ENCODE measurements around the gene LAGE3. TPM values are rescaled to one million over a fixed set of nuclear protein-coding genes. Genes with fewer than 3 reads are reported as not detected.

LAGE3 gene
- total and polyA plus RNA-seq, 4 donors: 10.3 to 32.0 (median 23.9) TPM

DNA sequence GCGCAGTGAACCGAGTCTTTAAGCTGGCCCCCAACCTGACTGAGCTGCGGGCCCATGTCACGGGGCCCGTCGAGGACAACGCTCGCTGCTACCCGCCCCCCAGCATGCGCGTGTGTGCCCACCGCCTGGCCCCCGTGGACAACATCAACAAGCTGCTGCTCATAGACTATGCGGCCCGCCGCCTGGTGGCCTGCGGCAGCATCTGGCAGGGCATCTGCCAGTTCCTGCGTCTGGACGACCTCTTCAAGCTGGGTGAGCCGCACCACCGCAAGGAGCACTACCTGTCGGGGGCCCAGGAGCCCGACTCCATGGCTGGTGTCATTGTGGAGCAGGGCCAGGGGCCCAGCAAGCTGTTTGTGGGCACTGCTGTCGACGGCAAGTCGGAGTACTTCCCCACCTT is 18.8 kb downstream of the LAGE3 start:
- Histone ChIP-seq H3K36me3 (ENCODE audit: control insufficient read depth in 4 of 4, insufficient read depth in 4 of 4, low read length in 4 of 4) (peaks cover 0 to 8% (median 3%) of the 10 kb centered on the region in 4 donors), H3K27me3 (ENCODE audit: control insufficient read depth in 3 of 3, insufficient read depth in 3 of 3, low read length in 2 of 3) (no peaks in the 10 kb centered on the region), H3K27ac (ENCODE audit: low read depth in 1 of 2, low read length in 1 of 2) (no peak overlapping the region), H3K4me3 (no peak overlapping the region), H3K9ac (ENCODE audit: insufficient read depth in 1 of 2, low read length in 2 of 2) (no peak overlapping the region), H3K4me1 (ENCODE audit: control insufficient read depth in 5 of 5, insufficient read depth in 5 of 5, low read length in 5 of 5) (peaks cover 0 to 10% (median 0%) of the 10 kb centered on the region in 5 donors), H3K9me3 (ENCODE audit: control insufficient read depth in 4 of 4, insufficient read depth in 3 of 4, low read length in 3 of 4) (no peaks in the 10 kb centered on the region)
- DNase-seq (no peak), ATAC-seq (ENCODE audit: insufficient read depth, low FRiP score) (no peak)
- TF ChIP-seq CTCF (IDR thresholded peaks at IDR 0.05; ENCODE audit: control extremely low read depth, extremely low read depth): no peak
- 90 to 91% methylated on average over 25 to 26 of the region's 26 CpGs for WGBS, 2 donors

DNA sequence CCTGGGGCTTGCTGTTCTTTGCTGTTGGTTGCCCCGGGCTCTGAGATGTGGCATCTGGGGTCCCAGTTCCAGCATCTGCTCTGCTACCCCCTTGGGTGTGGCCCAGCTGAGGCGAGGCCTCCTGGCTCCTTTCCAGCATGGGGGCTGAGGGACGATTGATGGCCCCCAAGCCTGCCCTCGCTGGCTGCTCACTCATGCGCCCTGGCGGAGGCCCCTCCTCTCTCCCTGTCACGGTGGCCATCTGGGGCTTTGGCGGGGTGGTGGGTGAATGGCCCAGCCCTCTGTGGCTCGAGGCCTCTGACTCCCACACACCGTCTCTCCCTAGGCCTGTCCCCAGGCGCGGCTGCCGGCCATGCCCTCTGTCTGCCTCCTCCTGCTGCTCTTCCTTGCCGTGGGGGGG is 19.2 kb downstream of the LAGE3 start:
- H3K36me3 ChIP-seq (ENCODE audit: control insufficient read depth in 4 of 4, insufficient read depth in 4 of 4, low read length in 4 of 4): peaks cover 0 to 8% (median 2%) of the 10 kb centered on the region in 4 donors
- no peak for TF ChIP-seq CTCF (IDR thresholded peaks at IDR 0.05; ENCODE audit: control extremely low read depth, extremely low read depth)
- ATAC-seq (ENCODE audit: insufficient read depth, low FRiP score) (no peak), DNase-seq (no peak)
- no peaks in the 10 kb centered on the region for H3K27me3 ChIP-seq (ENCODE audit: control insufficient read depth in 3 of 3, insufficient read depth in 3 of 3, low read length in 2 of 3)
- no peak overlapping the region for H3K9ac ChIP-seq (ENCODE audit: insufficient read depth in 1 of 2, low read length in 2 of 2)
- WGBS, 2 donors: 65 to 76% methylated on average over 9 to 14 of the region's 14 CpGs
- no peak overlapping the region for H3K4me3 ChIP-seq
- H3K9me3 ChIP-seq (ENCODE audit: control insufficient read depth in 4 of 4, insufficient read depth in 3 of 4, low read length in 3 of 4): no peaks in the 10 kb centered on the region
- peaks cover 0 to 10% (median 0%) of the 10 kb centered on the region in 5 donors for H3K4me1 ChIP-seq (ENCODE audit: control insufficient read depth in 5 of 5, insufficient read depth in 5 of 5, low read length in 5 of 5)
- H3K27ac ChIP-seq (ENCODE audit: low read depth in 1 of 2, low read length in 1 of 2): no peak overlapping the region

DNA sequence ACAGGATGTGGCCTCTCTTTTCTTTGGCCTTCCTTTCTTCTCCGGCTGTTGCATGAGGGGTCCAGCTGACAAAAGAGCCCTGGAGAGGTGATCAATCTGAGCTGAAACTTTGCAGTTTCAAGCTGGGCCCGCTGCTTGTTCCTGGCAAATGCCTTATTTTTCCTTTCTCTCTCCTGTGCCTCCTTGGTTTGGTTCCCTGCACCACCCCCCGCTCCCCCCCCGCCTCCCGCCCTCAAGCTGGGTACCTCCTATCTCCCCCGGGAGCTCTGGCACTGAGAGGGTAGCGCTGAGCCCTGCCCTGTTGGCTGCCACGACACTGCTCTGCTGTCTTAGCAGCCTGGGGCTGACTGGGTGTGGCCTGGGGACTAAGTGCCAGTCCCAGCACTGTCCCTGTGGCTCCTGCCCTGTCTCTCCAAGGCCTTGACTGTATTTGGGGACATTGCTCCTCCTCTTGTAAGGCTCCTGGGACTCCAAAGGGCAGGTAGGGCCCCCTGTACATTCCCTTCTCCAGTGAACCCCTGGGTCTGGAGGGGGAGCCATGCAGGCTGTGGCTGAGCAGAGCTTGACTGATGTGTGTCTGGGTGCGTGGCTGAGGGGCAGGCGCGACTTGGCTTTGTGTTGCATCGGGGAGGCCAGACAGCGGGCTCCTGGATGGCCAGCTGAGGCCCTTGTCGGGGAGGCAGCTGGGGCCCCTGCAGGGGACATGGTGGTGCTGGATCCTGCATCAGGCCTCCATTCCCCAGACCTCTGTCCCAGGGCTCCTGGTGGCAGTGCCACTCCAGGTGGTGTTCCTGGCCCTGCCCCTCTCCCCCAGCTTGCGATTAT is 19.9 kb downstream of the LAGE3 start:
- H3K9ac ChIP-seq (ENCODE audit: insufficient read depth in 1 of 2, low read length in 2 of 2): no peak overlapping the region
- no peak for TF ChIP-seq CTCF (IDR thresholded peaks at IDR 0.05; ENCODE audit: control extremely low read depth, extremely low read depth)
- H3K9me3 ChIP-seq (ENCODE audit: control insufficient read depth in 4 of 4, insufficient read depth in 3 of 4, low read length in 3 of 4): no peaks in the 10 kb centered on the region
- peak overlapping the region; percentile 52 to 61 for H3K27ac ChIP-seq (ENCODE audit: low read depth in 1 of 2, low read length in 1 of 2)
- no peaks in the 10 kb centered on the region for H3K27me3 ChIP-seq (ENCODE audit: control insufficient read depth in 3 of 3, insufficient read depth in 3 of 3, low read length in 2 of 3)
- no peak for ATAC-seq (ENCODE audit: insufficient read depth, low FRiP score)
- WGBS, 2 donors: 55 to 60% methylated on average over 8 to 15 of the region's 15 CpGs
- peaks cover 0 to 10% (median 0%) of the 10 kb centered on the region in 5 donors for H3K4me1 ChIP-seq (ENCODE audit: control insufficient read depth in 5 of 5, insufficient read depth in 5 of 5, low read length in 5 of 5)
- peaks cover 0 to 5% (median 2%) of the 10 kb centered on the region in 4 donors for H3K36me3 ChIP-seq (ENCODE audit: control insufficient read depth in 4 of 4, insufficient read depth in 4 of 4, low read length in 4 of 4)
- peak overlapping the region; percentile 48 for H3K4me3 ChIP-seq
- DNase-seq: no peak

Data from lung (tissue), 12 donors.